Embryonic facial prominence (tissue), 1 donor: ENCODE results near the gene CLDN4.
"Not testable (repeated sequence)": the region's sequence is repeated elsewhere in the genome, so short reads cannot be mapped to it uniquely, and the experiment has no call there.

ENCODE experiments used
- DNase-seq: peaks from one replicate; pipeline ENCODE4 v3.0.0-alpha.2; 2016; ENCODE audit errors: extremely low spot score

Gene CLDN4, protein sequence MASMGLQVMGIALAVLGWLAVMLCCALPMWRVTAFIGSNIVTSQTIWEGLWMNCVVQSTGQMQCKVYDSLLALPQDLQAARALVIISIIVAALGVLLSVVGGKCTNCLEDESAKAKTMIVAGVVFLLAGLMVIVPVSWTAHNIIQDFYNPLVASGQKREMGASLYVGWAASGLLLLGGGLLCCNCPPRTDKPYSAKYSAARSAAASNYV

DNA sequence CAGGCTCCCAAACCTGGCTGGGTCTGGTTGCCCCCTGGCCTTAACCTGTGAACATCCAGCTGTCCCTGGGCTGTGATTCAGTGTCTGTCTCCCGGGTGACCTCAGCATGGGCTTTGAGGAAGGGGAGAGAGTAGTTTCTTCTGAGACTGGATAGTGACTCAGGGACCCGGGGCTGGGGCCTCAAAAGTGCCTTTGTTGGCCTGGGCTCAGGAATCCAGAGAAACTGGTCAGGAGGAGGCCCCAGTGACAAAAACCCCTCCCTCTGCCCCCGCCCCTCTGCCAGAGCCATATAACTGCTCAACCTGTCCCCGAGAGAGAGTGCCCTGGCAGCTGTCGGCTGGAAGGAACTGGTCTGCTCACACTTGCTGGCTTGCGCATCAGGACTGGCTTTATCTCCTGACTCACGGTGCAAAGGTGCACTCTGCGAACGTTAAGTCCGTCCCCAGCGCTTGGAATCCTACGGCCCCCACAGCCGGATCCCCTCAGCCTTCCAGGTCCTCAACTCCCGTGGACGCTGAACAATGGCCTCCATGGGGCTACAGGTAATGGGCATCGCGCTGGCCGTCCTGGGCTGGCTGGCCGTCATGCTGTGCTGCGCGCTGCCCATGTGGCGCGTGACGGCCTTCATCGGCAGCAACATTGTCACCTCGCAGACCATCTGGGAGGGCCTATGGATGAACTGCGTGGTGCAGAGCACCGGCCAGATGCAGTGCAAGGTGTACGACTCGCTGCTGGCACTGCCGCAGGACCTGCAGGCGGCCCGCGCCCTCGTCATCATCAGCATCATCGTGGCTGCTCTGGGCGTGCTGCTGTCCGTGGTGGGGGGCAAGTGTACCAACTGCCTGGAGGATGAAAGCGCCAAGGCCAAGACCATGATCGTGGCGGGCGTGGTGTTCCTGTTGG, at the start of gene CLDN4:
Gene CLDN4, plus strand, starts transcription at position 316 of the 903 bp plus-strand sequence. Its CDS starts 206 bp downstream, at position 522.
- no peak for DNase-seq

- DNase-seq = no peak
Observed at GRCh38 chr7:73786588-73786987, 44.2 kb upstream of the CLDN4 start.

DNA sequence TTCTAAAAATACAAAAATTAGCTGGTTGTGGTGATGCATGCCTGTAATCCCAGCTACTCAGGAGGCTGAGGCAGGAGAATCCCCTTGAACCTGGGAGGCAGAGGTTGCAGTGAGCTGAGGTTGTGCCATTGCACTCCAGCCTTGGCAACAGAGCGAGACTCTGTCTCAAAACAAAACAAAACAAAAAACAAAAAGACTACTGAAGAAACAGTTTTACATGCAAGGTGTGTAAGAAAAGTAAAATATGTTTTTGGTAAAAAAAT, 43.1 kb upstream of the CLDN4 start:
- not testable (repeated sequence) for DNase-seq

DNA sequence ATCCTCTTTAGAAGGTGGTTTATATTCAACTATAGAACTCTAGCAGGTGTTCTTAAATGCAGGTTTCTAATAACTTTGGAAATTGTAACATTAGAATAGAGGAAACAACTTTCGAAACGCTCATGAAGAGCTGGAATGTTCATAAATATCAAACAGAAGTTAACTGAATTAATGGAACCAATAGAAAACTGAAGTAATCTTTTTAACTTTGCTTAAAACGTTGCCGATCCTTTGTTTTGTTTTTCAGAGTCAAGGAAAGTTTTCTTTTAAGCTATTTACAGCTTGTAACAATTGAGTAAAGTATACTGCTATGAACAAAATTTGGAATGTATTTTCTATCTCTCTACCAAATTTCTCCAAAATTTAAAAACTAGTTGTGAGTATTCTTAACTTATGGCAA, 41.7 kb upstream of the CLDN4 start:
- no peak for DNase-seq

- DNase-seq = not testable (repeated sequence)
Observed at GRCh38 chr7:73791170-73791690, 39.6 kb upstream of the CLDN4 start.

GRCh38 chr7:73795188-73795587, 35.6 kb upstream of the CLDN4 start:
- not testable (repeated sequence) for DNase-seq

- DNase-seq = not testable (repeated sequence)
Observed at GRCh38 chr7:73796656-73797055, 34.1 kb upstream of the CLDN4 start.

DNA sequence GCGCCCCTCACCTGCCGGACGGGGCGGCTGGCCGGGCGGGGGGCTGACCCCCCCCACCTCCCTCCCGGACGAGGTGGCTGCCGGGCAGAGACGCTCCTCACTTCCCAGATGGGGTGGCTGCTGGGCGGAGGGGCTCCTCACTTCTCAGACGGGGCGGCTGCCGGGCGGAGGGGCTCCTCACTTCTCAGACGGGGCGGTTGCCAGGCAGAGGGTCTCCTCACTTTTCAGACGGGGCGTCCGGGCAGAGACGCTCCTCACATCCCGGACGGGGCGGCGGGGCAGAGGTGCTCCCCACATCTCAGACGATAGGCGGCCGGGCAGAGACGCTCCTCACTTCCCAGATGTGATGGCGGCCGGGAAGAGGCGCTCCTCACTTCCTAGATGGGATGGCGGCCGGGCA, 33.6 kb upstream of the CLDN4 start:
- DNase-seq = not testable (repeated sequence)

DNA sequence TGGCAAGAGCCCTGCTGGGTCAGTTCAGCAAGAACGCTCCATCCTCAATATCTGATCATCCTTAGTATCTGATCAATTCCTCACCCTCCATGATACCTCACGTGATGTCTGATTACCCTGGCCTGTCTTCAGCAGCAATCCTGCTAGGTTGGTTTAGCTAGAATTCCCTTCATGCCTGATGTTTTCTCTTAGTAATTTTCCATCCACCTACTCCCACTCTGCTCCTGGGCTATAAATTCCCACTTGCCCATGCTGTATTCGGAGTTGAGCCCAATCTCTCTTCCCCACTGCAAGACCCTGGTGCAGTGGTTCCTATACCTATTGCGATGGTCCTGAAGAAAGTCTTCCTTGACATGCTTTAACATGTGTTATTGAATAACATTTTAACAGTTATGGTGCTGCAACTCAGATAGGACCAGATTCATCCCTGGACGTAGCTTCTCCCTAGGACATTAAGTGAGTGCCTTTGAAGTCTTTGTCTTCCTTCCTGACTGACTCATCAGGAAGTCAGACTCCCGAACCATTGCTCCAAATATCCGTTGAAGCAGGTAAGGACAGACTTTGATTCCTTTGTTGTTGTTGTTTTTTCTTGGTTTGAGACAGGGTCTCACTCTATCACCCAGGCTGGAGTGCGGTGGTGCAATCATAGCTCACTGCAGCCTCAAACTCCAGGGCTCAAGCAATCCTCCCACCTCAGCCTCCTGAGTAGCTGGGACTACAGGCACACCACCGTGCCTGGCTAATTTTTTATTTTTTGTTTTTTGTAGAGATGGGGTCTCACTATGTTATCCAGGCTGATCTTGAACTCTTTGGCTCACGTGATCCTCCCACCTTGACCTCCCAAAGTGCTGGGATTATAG, 31.3 kb upstream of the CLDN4 start:
- DNase-seq = no peak

DNA sequence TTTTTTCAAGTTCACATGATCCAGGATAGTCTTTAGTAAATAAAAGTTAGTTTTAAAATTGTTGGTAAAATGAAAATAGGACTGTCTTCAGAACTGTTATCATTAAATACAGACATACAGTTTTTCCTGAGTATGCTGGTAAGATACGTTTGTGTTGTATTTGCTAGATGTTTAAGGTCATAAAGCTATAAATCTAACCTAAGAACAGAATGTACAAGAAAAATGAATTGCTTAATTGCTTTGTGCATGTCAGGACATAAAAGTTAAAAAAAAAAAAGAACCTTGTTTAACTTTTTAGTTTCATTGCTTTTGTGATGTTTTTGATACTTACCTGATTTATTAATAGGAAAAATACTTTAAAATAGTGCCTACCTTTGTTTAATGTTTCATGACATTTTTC, 29.2 kb upstream of the CLDN4 start:
- DNase-seq = no peak

GRCh38 chr7:73802459-73802858, 28.3 kb upstream of the CLDN4 start:
- DNase-seq = no peak

GRCh38 chr7:73809467-73809951, 21.3 kb upstream of the CLDN4 start:
- DNase-seq = no peak

DNA sequence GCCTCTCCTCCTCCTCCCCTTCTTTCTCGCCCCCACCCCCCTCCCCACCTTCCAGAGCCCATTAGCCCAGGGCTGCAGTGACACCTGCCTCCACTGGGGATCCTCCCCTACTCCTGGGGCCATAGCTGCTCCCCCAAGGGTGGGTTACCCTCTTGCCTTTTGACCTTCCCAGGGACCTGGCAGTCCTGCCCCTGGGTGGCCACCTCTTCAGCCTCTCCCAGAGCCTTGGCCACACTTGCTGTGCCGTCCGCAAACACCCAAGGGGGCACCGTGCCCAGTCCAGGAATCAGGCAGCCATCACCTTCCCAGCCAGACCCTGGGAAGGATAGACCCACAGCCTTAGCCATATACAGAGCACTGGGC, 19.8 kb upstream of the CLDN4 start:
- no peak for DNase-seq

- DNase-seq = no peak
Observed at GRCh38 chr7:73811760-73812168, 19.0 kb upstream of the CLDN4 start.

DNA sequence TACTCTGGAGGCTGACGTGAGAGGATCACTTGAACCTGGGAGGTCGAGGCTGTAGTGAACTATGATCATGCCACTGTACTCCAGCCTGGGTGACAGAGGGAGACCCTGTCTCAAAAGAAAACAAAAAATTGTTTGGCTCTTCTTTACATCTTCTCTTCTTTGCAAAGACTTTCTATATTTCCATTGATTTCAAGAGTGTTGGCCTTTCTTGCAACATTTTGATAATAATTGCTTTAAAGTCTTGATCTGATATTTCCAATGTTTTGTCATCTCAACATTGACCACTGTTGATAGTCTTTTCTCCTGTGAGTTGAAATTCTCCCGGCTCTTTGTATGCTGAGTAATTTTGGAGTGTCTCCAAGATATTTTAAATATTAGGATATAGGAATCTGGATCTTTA, 17.8 kb upstream of the CLDN4 start:
- DNase-seq = no peak

GRCh38 chr7:73815436-73815835, 15.4 kb upstream of the CLDN4 start:
- no peak for DNase-seq

GRCh38 chr7:73817121-73817520, 13.7 kb upstream of the CLDN4 start:
- DNase-seq = no peak

DNA sequence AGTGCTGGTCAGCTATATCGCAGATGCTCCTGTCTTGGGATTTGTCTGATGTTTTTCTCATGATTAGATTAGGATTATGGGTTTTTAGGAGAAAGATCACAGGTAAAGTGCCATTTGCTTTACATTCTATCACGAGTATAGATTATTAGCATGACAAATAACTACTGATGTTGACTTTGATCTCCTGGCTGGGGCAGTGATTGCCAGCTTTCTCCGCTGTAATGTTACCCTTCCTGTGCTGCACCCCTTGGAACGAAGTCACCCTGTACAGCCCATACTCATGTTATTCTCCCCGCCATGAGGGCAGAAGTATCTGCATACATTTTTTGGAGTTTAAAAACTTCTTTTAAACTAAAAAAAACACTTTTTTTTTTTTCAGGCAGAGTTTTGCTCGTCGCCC, 10.8 kb upstream of the CLDN4 start:
- no peak for DNase-seq

DNA sequence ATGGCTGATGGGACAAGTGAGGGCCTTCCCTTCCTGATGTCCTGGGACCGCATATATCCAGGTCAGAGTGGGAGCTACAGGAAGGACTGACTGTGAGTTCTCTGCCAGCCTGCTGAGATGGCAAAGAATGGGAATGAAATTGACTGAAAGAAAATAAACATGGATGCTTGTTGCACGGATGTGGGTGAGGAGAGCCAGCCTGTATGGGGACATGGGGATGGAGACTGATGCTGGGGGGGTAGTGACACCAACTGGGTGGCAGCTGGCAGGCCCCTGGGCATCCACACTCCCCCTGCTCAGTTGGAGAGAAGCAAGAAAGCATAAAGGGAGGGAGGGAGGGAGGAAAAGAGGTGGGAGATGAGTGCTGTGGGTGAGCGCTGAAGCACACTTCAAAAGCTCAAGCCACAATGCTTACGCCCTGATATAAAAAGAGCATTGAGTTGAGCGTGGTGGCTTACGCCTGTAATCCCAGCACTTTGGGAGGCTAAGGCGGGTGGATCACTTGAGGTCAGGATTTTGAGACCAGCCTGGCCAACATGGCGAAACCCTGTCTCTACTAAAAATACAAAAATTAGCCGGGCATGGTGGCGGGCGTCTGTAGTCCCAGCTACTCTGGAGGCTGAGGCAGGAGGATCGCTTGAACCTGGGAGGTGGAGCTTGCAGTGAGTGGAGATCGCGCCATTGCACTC, 9.1 kb upstream of the CLDN4 start:
- DNase-seq = not testable (repeated sequence)

GRCh38 chr7:73822319-73823173, 8.2 kb upstream of the CLDN4 start:
- no peak for DNase-seq

DNA sequence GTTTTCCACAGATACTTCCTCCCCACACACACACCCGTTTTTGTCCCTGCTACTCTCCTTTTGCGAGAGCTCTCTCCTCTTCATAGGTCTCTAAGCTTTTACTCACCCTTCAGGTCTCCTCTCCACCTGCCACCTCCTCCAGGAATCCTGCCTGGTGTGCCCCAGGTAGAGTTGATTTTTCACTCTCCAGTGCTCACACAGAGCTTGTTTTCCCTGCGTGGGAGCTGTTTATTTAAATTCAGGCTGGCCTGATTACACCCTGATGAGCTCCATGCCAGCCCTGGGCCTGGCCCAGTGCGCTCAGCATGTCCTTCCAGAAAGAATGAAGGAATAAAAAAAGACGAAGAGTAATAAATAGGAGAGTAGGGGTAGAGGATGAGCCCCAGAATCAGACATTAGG, 7.5 kb upstream of the CLDN4 start:
- DNase-seq = no peak
